CD4-positive, alpha-beta T cell (primary cell): ENCODE results near the gene GPR137C. TPM values are rescaled to one million over a fixed set of nuclear protein-coding genes. Genes with fewer than 3 reads are reported as not detected.

Experiments used
- ATAC-seq: fragments of 200-7000 bp; cut with Tn5 transposase; one replicate; pipeline ENCODE4 v1.10.0; 2022; ENCODE audit warnings: mild to moderate bottlenecking; ENCODE audit not compliant: poor library complexity
- CTCF ChIA-PET: fragments of 350-600 bp; sonication (Branson Sonifier 250); formaldehyde crosslinking; loops from one replicate; lab custom pipeline; 2021; ENCODE audit warnings: antibody characterized with exemption, inconsistent platforms; lab: Charles Lee
- POLR2A ChIA-PET: fragments of 350-600 bp; sonication (Branson Sonifier 250); formaldehyde crosslinking; loops from one replicate; lab custom pipeline; 2021; ENCODE audit warnings: antibody characterized with exemption, inconsistent platforms; lab: Charles Lee
- DNase-seq, 14 experiments: peaks; one replicate each; pipeline ENCODE4 v3.0.0-alpha.2; 2013 to 2020; ENCODE audit warnings: mixed read lengths in 2 of 14
- H3K27ac ChIP-seq, 2 donors: one replicate each; pipeline versions ENCODE4 v1.5.1 to v1.7.0; 2013; ENCODE audit warnings: low read length in 2 of 2, low read depth in 1 of 2, mild to moderate bottlenecking in 1 of 2
- H3K27me3 ChIP-seq, 2 experiments: 1 replicate in 1 of 2; 2 replicates in 1 of 2; pipeline versions ENCODE4 v1.6.1 to v1.7.0; 2013; ENCODE audit warnings: low read length in 2 of 2, control low read depth in 1 of 2, mild to moderate bottlenecking in 1 of 2, moderate library complexity in 1 of 2; ENCODE audit not compliant: insufficient read depth in 2 of 2, control insufficient read depth in 1 of 2
- H3K36me3 ChIP-seq: one replicate; pipeline ENCODE4 v1.6.1; 2013; ENCODE audit warnings: low read length, control low read depth; ENCODE audit not compliant: insufficient read depth
- H3K4me1 ChIP-seq: one replicate; pipeline ENCODE4 v1.6.1; 2013; ENCODE audit warnings: low read length, control low read depth; ENCODE audit not compliant: insufficient read depth
- H3K4me3 ChIP-seq: one replicate; pipeline ENCODE4 v1.5.1; 2013; ENCODE audit warnings: mild to moderate bottlenecking, low read length, moderate library complexity
- H3K9me3 ChIP-seq, 2 experiments: 1 replicate in 1 of 2; 2 replicates in 1 of 2; pipeline versions ENCODE4 v1.6.1 to v1.7.0; 2013; ENCODE audit warnings: low read length in 2 of 2, mild to moderate bottlenecking in 2 of 2, control low read depth in 1 of 2, moderate library complexity in 1 of 2; ENCODE audit not compliant: control insufficient read depth in 1 of 2, insufficient read depth in 1 of 2
- H3K27ac Mint-ChIP-seq: one replicate; pipeline ENCODE4 v1.8.0; 2020; ENCODE audit warnings: mixed read lengths
- H3K27me3 Mint-ChIP-seq: one replicate; pipeline ENCODE4 v1.8.0; 2021; ENCODE audit warnings: mixed read lengths
- H3K36me3 Mint-ChIP-seq: one replicate; pipeline ENCODE4 v1.8.0; 2021; ENCODE audit warnings: low read depth, mixed read lengths
- H3K4me1 Mint-ChIP-seq: one replicate; pipeline ENCODE4 v1.8.0; 2021; ENCODE audit warnings: low read depth, mixed read lengths
- H3K4me3 Mint-ChIP-seq: one replicate; pipeline ENCODE4 v1.8.0; 2020; ENCODE audit warnings: mild to moderate bottlenecking, mixed read lengths
- H3K9me3 Mint-ChIP-seq: one replicate; pipeline ENCODE4 v1.8.0; 2020; ENCODE audit warnings: mixed read lengths
- intact Hi-C, 2 experiments: fragments of 100-400 bp; cut with DNase I in 1 of 2; cut with micrococcal nuclease in 1 of 2; formaldehyde crosslinking; loops; one replicate each; pipeline versions ENCODE4 v1.15.1 to v1.9.0; 2023 to 2025; cut with DNase I, micrococcal nuclease
- total RNA-seq, 174 experiments: library from RNA in 2 of 174; stranded (reverse) in 2 of 174; gene quantifications; one replicate each; pipeline ENCODE4 v1.2.3 and lab custom pipeline; 2021 to 2026
- TF ChIP-seq, protein P1 (sequence below): fragments of 200-600 bp; IDR thresholded peaks from one replicate; pipeline ENCODE4 v1.8.0; 2022; ENCODE audit warnings: antibody characterized with exemption, mild to moderate bottlenecking

Gene GPR137C
- total RNA-seq, 2 experiments from 2014 or later = 0.08 to 0.19 TPM

DNA sequence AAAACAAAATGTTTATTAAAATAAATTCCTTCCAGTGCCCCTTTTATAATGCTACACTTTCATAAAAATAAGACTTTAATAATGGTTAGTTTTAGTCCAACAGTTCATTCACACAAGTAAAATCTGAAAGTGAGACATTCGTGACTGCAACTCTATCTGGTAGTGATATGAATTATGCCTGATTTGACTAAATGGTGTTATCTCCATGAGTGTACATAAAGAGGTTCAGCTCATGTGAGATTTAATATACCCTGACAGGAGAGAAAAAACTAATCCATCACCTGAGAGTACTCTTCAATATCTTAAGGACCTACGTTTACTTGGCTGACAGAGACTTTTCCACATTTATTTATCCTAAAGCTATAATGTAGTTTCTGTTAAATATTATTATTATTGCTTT, 108.7 kb downstream of the GPR137C start:
- Histone ChIP-seq H3K4me3 (no peak overlapping the region), H3K27me3 (no peaks in the 10 kb centered on the region), H3K36me3 (peaks cover 49% of the 10 kb centered on the region), H3K4me1 (no peaks in the 10 kb centered on the region), H3K9me3 (no peaks in the 10 kb centered on the region), H3K27ac (no peak overlapping the region)
- no peak overlapping the region for H3K4me3 Mint-ChIP-seq
- H3K36me3 Mint-ChIP-seq = peaks cover 73% of the 10 kb centered on the region
- intact Hi-C loops = no loop called here
- ATAC-seq (no peak), DNase-seq (no peak)
- no peaks in the 10 kb centered on the region for H3K27me3 Mint-ChIP-seq
- POLR2A ChIA-PET = no interaction called here
- CTCF ChIA-PET = no interaction called here
- no peaks in the 10 kb centered on the region for H3K9me3 Mint-ChIP-seq
- H3K27ac Mint-ChIP-seq = no peak overlapping the region
- H3K4me1 Mint-ChIP-seq = no peaks in the 10 kb centered on the region
- TF ChIP-seq, protein P1, sequence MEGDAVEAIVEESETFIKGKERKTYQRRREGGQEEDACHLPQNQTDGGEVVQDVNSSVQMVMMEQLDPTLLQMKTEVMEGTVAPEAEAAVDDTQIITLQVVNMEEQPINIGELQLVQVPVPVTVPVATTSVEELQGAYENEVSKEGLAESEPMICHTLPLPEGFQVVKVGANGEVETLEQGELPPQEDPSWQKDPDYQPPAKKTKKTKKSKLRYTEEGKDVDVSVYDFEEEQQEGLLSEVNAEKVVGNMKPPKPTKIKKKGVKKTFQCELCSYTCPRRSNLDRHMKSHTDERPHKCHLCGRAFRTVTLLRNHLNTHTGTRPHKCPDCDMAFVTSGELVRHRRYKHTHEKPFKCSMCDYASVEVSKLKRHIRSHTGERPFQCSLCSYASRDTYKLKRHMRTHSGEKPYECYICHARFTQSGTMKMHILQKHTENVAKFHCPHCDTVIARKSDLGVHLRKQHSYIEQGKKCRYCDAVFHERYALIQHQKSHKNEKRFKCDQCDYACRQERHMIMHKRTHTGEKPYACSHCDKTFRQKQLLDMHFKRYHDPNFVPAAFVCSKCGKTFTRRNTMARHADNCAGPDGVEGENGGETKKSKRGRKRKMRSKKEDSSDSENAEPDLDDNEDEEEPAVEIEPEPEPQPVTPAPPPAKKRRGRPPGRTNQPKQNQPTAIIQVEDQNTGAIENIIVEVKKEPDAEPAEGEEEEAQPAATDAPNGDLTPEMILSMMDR = no peak

DNA sequence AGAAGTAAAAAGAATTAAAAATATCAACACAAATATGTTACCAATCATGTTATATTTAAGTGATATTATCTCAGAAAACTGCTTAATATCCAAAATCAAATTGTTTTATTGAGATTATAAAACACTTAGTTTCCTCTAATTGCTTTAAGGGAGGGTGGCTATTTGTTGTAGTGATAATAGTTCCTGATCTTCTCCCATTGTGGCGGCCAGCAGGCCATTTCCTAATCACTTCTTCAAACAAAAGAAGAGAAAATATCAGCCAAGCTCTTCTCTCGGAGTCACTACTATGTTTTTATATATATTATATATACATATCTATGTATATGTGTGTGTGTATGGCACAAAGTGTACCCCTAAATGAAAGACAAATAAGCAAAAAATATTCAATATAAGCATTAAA, 111.2 kb downstream of the GPR137C start:
- POLR2A ChIA-PET = no interaction called here
- Histone ChIP-seq H3K27me3 (no peaks in the 10 kb centered on the region), H3K4me3 (no peak overlapping the region), H3K4me1 (no peaks in the 10 kb centered on the region), H3K27ac (no peak overlapping the region), H3K9me3 (no peaks in the 10 kb centered on the region), H3K36me3 (peaks cover 44% of the 10 kb centered on the region)
- Mint-ChIP-seq H3K27me3 (no peaks in the 10 kb centered on the region), H3K4me3 (no peak overlapping the region), H3K4me1 (no peaks in the 10 kb centered on the region), H3K27ac (no peak overlapping the region), H3K9me3 (no peaks in the 10 kb centered on the region), H3K36me3 (peaks cover 62% of the 10 kb centered on the region)
- ATAC-seq = no peak
- no peak for DNase-seq
- CTCF ChIA-PET = interaction anchor here (1.4 kb wide), 1 partner anchor 11 kb away, joined by 3 read pairs; no protein-coding TSS in a partner anchor
- TF ChIP-seq, protein P1 = no peak
- intact Hi-C loops = no loop called here

DNA sequence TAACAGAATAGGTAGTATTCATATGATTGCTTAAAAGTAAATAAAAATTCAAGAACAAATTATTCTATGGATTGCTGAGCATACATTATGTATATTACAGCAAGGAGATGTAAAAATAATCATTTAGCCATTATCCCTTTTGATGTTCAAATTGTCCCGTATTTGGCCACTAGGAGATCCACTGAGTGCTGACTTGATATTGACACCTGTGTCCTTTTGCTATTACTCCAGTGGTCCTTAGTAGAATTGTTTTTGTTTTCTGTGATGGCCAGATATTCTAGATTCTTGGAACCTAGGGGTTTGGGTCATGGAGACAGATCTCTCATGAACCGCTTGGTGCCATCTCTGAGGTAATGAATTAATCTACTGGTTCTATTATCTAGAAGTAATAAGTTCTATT, 126.0 kb downstream of the GPR137C start:
- peaks cover 10% of the 10 kb centered on the region for H3K4me1 Mint-ChIP-seq
- peak; percentile 63 for ATAC-seq
- ChIA-PET CTCF (no interaction called here), POLR2A (interaction anchor here (0.9 to 1.1 kb wide), 2 partner anchors 63 to 84 kb away, joined by 3 to 4 read pairs; no protein-coding TSS in a partner anchor)
- no peaks in the 10 kb centered on the region for H3K27me3 ChIP-seq
- no peak overlapping the region for H3K4me3 ChIP-seq
- no peaks in the 10 kb centered on the region for H3K9me3 ChIP-seq
- intact Hi-C loops = loop anchor here (1.0 to 5.0 kb wide), 3 partner anchors 16 to 94 kb away; partner anchors contain the start of gene ERO1A (in 1 of the 2)
- H3K27me3 Mint-ChIP-seq = no peaks in the 10 kb centered on the region
- H3K4me1 ChIP-seq = peaks cover 2% of the 10 kb centered on the region
- H3K9me3 Mint-ChIP-seq = no peaks in the 10 kb centered on the region
- TF ChIP-seq, protein P1 = peak; percentile 51
- peak in 3 of 14 experiments; percentile 34 to 57 (median 50) for DNase-seq
- H3K36me3 Mint-ChIP-seq = peaks cover 60% of the 10 kb centered on the region
- H3K27ac Mint-ChIP-seq = no peak overlapping the region
- H3K27ac ChIP-seq = no peak overlapping the region
- peaks cover 49% of the 10 kb centered on the region for H3K36me3 ChIP-seq
- no peak overlapping the region for H3K4me3 Mint-ChIP-seq
